H1 (cell line): ENCODE measurements around the gene DPY19L1. TPM values are rescaled to one million over a fixed set of nuclear protein-coding genes. Genes with fewer than 3 reads are reported as not detected.
"Not testable (repeated sequence)": the region's sequence is repeated elsewhere in the genome, so short reads cannot be mapped to it uniquely, and the experiment has no call there.

Experiments used
- CTCF ChIA-PET: fragments of 300-600 bp; sonication (Branson Sonifier 250); formaldehyde crosslinking; loops from one replicate; lab custom pipeline; 2021; ENCODE audit not compliant: partially characterized antibody; lab: Charles Lee
- POLR2A ChIA-PET: fragments of 300-600 bp; sonication (Branson Sonifier 250); formaldehyde crosslinking; loops from one replicate; lab custom pipeline; 2021; ENCODE audit warnings: inconsistent platforms; ENCODE audit not compliant: partially characterized antibody; lab: Charles Lee
- DNase-seq, 2 experiments: peaks; one replicate each; pipeline versions ENCODE4 v3.0.0 to v3.0.0-alpha.2; 2010 to 2022; ENCODE audit warnings: low spot score in 2 of 2, low read depth in 1 of 2, mixed read lengths in 1 of 2
- FAIRE-seq: peaks from 2 replicates; lab custom pipeline; 2011; peaks lifted over from hg19 to GRCh38; lab: Jason Lieb, UNC
- H2AFZ ChIP-seq: 2 replicates; pipeline ENCODE4 v1.8.1; 2012; ENCODE audit warnings: low read length, inconsistent platforms
- H2AK5ac ChIP-seq: 2 replicates; pipeline ENCODE4 v1.6.1; 2013; ENCODE audit warnings: low read depth, low read length
- H2BK120ac ChIP-seq: replicated peaks from 2 replicates; pipeline ENCODE3; 2013; ENCODE audit warnings: low read depth, low read length, inconsistent platforms
- H2BK12ac ChIP-seq: 2 replicates; pipeline ENCODE4 v1.6.1; 2013; ENCODE audit warnings: low read depth, low read length
- H2BK15ac ChIP-seq: 2 replicates; pipeline ENCODE4 v1.6.1; 2013; ENCODE audit warnings: low read length
- H2BK20ac ChIP-seq: 2 replicates; pipeline ENCODE4 v1.6.1; 2013; ENCODE audit warnings: low read length
- H2BK5ac ChIP-seq: 2 replicates; pipeline ENCODE4 v1.6.1; 2013; ENCODE audit warnings: low read depth, low read length
- H3K14ac ChIP-seq: 2 replicates; pipeline ENCODE4 v1.6.1; 2013; ENCODE audit warnings: inconsistent platforms; ENCODE audit not compliant: insufficient read length
- H3K18ac ChIP-seq: 2 replicates; pipeline ENCODE4 v1.6.1; 2013; ENCODE audit warnings: low read length; ENCODE audit errors: extremely low read depth
- H3K23ac ChIP-seq: 2 replicates; pipeline ENCODE4 v1.6.1; 2013; ENCODE audit warnings: inconsistent platforms; ENCODE audit not compliant: insufficient read length
- H3K23me2 ChIP-seq: 2 replicates; pipeline ENCODE4 v1.6.1; 2013; ENCODE audit warnings: low read depth, low read length
- H3K27ac ChIP-seq: 2 replicates; pipeline ENCODE4 v1.6.1; 2011; ENCODE audit warnings: low read depth, low read length, inconsistent platforms
- H3K27me3 ChIP-seq, 4 experiments: replicated peaks in 1 of 4; 1 replicate in 1 of 4; 2 replicates in 3 of 4; pipeline versions ENCODE4 v1.6.1 to v1.8.1; 2011 to 2013; ENCODE audit warnings: low read length in 3 of 4, mild to moderate bottlenecking in 3 of 4, inconsistent platforms in 2 of 4, mixed read lengths in 2 of 4, moderate library complexity in 1 of 4; ENCODE audit not compliant: control insufficient read depth in 3 of 4, insufficient read depth in 3 of 4; ENCODE audit errors: extremely low read depth in 1 of 4
- H3K36me3 ChIP-seq, 4 experiments: 2 replicates each; pipeline versions ENCODE4 v1.6.1 to v1.8.1; 2011 to 2013; ENCODE audit warnings: mild to moderate bottlenecking in 4 of 4, low read length in 3 of 4, moderate library complexity in 2 of 4, control low read depth in 1 of 4, inconsistent platforms in 1 of 4; ENCODE audit not compliant: insufficient read depth in 4 of 4, control insufficient read depth in 2 of 4
- H3K4ac ChIP-seq: replicated peaks from 2 replicates; pipeline ENCODE3; 2013; ENCODE audit warnings: low read length, low read depth, mixed read lengths, inconsistent platforms; ENCODE audit not compliant: insufficient read length
- H3K4me1 ChIP-seq, 4 experiments: replicated peaks in 1 of 4; 1 replicate in 1 of 4; 2 replicates in 3 of 4; pipeline versions ENCODE4 v1.6.1 to v1.8.1; 2011 to 2013; ENCODE audit warnings: low read length in 3 of 4, inconsistent platforms in 2 of 4, mixed read lengths in 1 of 4; ENCODE audit not compliant: insufficient read depth in 4 of 4, control insufficient read depth in 3 of 4
- H3K4me2 ChIP-seq, 2 experiments: 2 replicates each; pipeline versions ENCODE4 v1.6.1 to v1.8.1; 2011 to 2013; ENCODE audit warnings: low read depth in 2 of 2, low read length in 2 of 2, control low read depth in 1 of 2, inconsistent platforms in 1 of 2, mild to moderate bottlenecking in 1 of 2; ENCODE audit not compliant: insufficient read depth in 1 of 2
- H3K4me3 ChIP-seq, 4 experiments: fragments of 200-600, 300-600 bp in 1 of 4; sonication (generic), shearing (Covaris generic), sonication (Bioruptor Twin) in 1 of 4; 2 replicates each; pipeline versions ENCODE4 v1.5.1 to v1.8.1; 2011 to 2016; ENCODE audit warnings: low read length in 4 of 4, low read depth in 3 of 4, control low read depth in 2 of 4, inconsistent platforms in 2 of 4, mild to moderate bottlenecking in 2 of 4, mixed read lengths in 1 of 4, moderate library complexity in 1 of 4; ENCODE audit not compliant: insufficient read depth in 2 of 4; ENCODE audit errors: extremely low read depth in 1 of 4
- H3K56ac ChIP-seq: replicated peaks from 2 replicates; pipeline ENCODE3; 2013; ENCODE audit warnings: low read depth, mild to moderate bottlenecking, mixed read lengths, low read length, inconsistent platforms; ENCODE audit not compliant: insufficient read length
- H3K79me1 ChIP-seq: 2 replicates; pipeline ENCODE4 v1.6.1; 2013; ENCODE audit warnings: low read depth, low read length, control low read depth
- H3K79me2 ChIP-seq, 2 experiments: 2 replicates each; pipeline versions ENCODE4 v1.6.1 to v1.8.1; 2012 to 2013; ENCODE audit warnings: low read length in 2 of 2, mild to moderate bottlenecking in 2 of 2, inconsistent platforms in 1 of 2; ENCODE audit not compliant: insufficient read depth in 2 of 2, control insufficient read depth in 1 of 2
- H3K9ac ChIP-seq, 4 experiments: replicated peaks in 1 of 4; 1 replicate in 1 of 4; 2 replicates in 3 of 4; pipeline versions ENCODE4 v1.6.1 to v1.8.1; 2011 to 2013; ENCODE audit warnings: low read depth in 3 of 4, low read length in 3 of 4, control low read depth in 2 of 4, mild to moderate bottlenecking in 2 of 4, moderate library complexity in 2 of 4, inconsistent platforms in 1 of 4; ENCODE audit errors: extremely low read depth in 1 of 4
- H3K9me3 ChIP-seq, 2 experiments: 2 replicates each; pipeline versions ENCODE4 v1.6.1 to v1.8.1; 2012 to 2013; ENCODE audit warnings: mild to moderate bottlenecking in 2 of 2, moderate library complexity in 2 of 2, control low read depth in 1 of 2, inconsistent platforms in 1 of 2, low read depth in 1 of 2, low read length in 1 of 2, mixed read lengths in 1 of 2; ENCODE audit not compliant: insufficient read depth in 2 of 2
- H4K20me1 ChIP-seq, 2 experiments: replicated peaks in 1 of 2; 2 replicates each; pipeline versions ENCODE3 to v1.8.1; 2011 to 2013; ENCODE audit warnings: inconsistent platforms in 2 of 2, low read length in 2 of 2, mild to moderate bottlenecking in 1 of 2; ENCODE audit not compliant: insufficient read depth in 2 of 2, control insufficient read depth in 1 of 2
- H4K5ac ChIP-seq: 2 replicates; pipeline ENCODE4 v1.6.1; 2013; ENCODE audit warnings: low read length, low read depth, mixed read lengths, inconsistent platforms; ENCODE audit not compliant: insufficient read length
- H4K8ac ChIP-seq: 2 replicates; pipeline ENCODE4 v1.8.0; 2013; ENCODE audit warnings: mild to moderate bottlenecking, moderate library complexity, low read length, inconsistent platforms; ENCODE audit not compliant: insufficient read depth; ENCODE audit errors: extremely low read depth
- H4K91ac ChIP-seq: replicated peaks from 2 replicates; pipeline ENCODE3; 2013; ENCODE audit warnings: low read length, mixed read lengths, inconsistent platforms; ENCODE audit not compliant: insufficient read length
- WGBS, 2 experiments: shearing (Covaris generic) in 1 of 2; methylation state at CpG; one replicate each; pipeline versions ENCODE4 v1.1.6 to v1.1.7; 2013 to 2015; ENCODE audit warnings: low lambda C conversion rate in 2 of 2, mixed read lengths in 2 of 2, inconsistent platforms in 1 of 2, low coverage in 1 of 2, missing lambda C conversion rate in 1 of 2; ENCODE audit not compliant: insufficient replicate concordance in 2 of 2, insufficient coverage in 1 of 2, insufficient read length in 1 of 2; ENCODE audit errors: extremely low coverage in 1 of 2, missing lambda C conversion rate in 1 of 2; 5-methylcytosine and 5-hydroxymethylcytosine counted together
- polyA plus RNA-seq, 7 experiments: library from polyadenylated mRNA; depleted of rRNA in 3 of 7; stranded (reverse) in 5 of 7; unstranded in 2 of 7; fragments of >200 nt in 5 of 7; fragments of 200-250 nt in 2 of 7; gene quantifications; 1 replicate in 5 of 7; 2 replicates in 1 of 7; 4 replicates in 1 of 7; pipeline versions ENCODE4 v1.2.1 to v1.2.3, GENCODE V29; 2011 to 2013; ENCODE audit warnings: missing spikeins in 2 of 7, mixed read lengths in 2 of 7
- total RNA-seq: library from RNA; stranded (reverse); fragmentation: NEBNext Ultra II Directional; extraction: Animal tissue kit (Norgen Biotek cat#: 25700); gene quantifications from 2 replicates; pipeline ENCODE4 v1.2.1, GENCODE V29; 2021

The DPY19L1 gene
- total and polyA plus RNA-seq, 2 of the 8 experiments (the other 6 are each of a cell fraction or from before 2014, with no cell fraction given), result 14.1 to 23.3 TPM

- H3K79me2 ChIP-seq, H3K36me3 ChIP-seq, H3K56ac ChIP-seq, H2BK20ac ChIP-seq, CTCF ChIA-PET, H3K4me3 ChIP-seq, H3K9me3 ChIP-seq, DNase-seq, H3K27me3 ChIP-seq, POLR2A ChIA-PET, H4K5ac ChIP-seq, H4K20me1 ChIP-seq, H3K79me1 ChIP-seq, H4K91ac ChIP-seq, H2BK15ac ChIP-seq, H2AFZ ChIP-seq, H4K8ac ChIP-seq, H3K23ac ChIP-seq, H2AK5ac ChIP-seq, H2BK120ac ChIP-seq, H2BK5ac ChIP-seq, H2BK12ac ChIP-seq, H3K9ac ChIP-seq, H3K4ac ChIP-seq, H3K4me2 ChIP-seq, H3K4me1 ChIP-seq, H3K14ac ChIP-seq, H3K27ac ChIP-seq, H3K23me2 ChIP-seq, H3K18ac ChIP-seq: not testable (repeated sequence)
- peak; percentile 24 for FAIRE-seq
- 94% methylated on average over 2 of the region's 2 CpGs; no CpG with 5 or more reads in 1 of the 2 experiments for WGBS, 2 experiments
These were observed 6.0 kb upstream of the DPY19L1 start for GRCh38 chr7:35043301-35043700.
